ENCODE measurements around the gene POMP. TPM values are rescaled to one million over a fixed set of nuclear protein-coding genes. Genes with fewer than 3 reads are reported as not detected.

Gene POMP
- total RNA-seq, 1 experiment from 2014 or later: 102 TPM

- H2BK15ac ChIP-seq (ENCODE audit: low read depth, low read length): no peak overlapping the region
- no peaks in the 10 kb centered on the region for H3K9me3 Mint-ChIP-seq
- H3K9ac ChIP-seq (ENCODE audit: extremely low read depth, insufficient read length, low read length): no peak overlapping the region
- H3K4ac ChIP-seq (ENCODE audit: low read depth, low read length): no peak overlapping the region
- DNase-seq: no peak
- no peak overlapping the region for H3T11ph ChIP-seq (ENCODE audit: low read length)
- H2BK120ac ChIP-seq (ENCODE audit: low read depth, low read length, poor library complexity, severe bottlenecking): no peak overlapping the region
- H4K20me1 ChIP-seq (ENCODE audit: control insufficient read depth, insufficient read depth, insufficient read length): no peaks in the 10 kb centered on the region
- H2AFZ ChIP-seq (ENCODE audit: low read length): no peak overlapping the region
- H3K27me3 ChIP-seq (ENCODE audit: insufficient read depth, low read length): no peaks in the 10 kb centered on the region
- H2AK5ac ChIP-seq (ENCODE audit: insufficient read length, low read length): no peak overlapping the region
- H3K56ac ChIP-seq (ENCODE audit: insufficient read length, low read depth, low read length): no peak overlapping the region
- H2BK5ac ChIP-seq (ENCODE audit: insufficient read length, low read length): no peak overlapping the region
- no peak overlapping the region for H2BK12ac ChIP-seq (ENCODE audit: insufficient read length, low read depth, low read length)
- H3K79me2 ChIP-seq (ENCODE audit: insufficient read depth, low read length): no peaks in the 10 kb centered on the region
- no peaks in the 10 kb centered on the region for H3K9me3 ChIP-seq (ENCODE audit: control insufficient read depth, low read depth, low read length)
- no peak overlapping the region for H3K27ac ChIP-seq (ENCODE audit: insufficient read length, low read depth, low read length)
- no peak overlapping the region for H2BK20ac ChIP-seq (ENCODE audit: low read depth, low read length, poor library complexity, severe bottlenecking)
- H4K5ac ChIP-seq (ENCODE audit: insufficient read length, low read depth, low read length): no peak overlapping the region
- H3K4me3 Mint-ChIP-seq: no peak overlapping the region
- H3K36me3 Mint-ChIP-seq (ENCODE audit: insufficient read depth in 1 of 3, low read depth in 3 of 3): peaks cover 64 to 93% (median 81%) of the 10 kb centered on the region in 3 experiments; a peak in 6 of 7 replicates
- H3K4me1 ChIP-seq (ENCODE audit: insufficient read depth, low read length): no peaks in the 10 kb centered on the region
- no peak overlapping the region for H4K8ac ChIP-seq (replicated peaks; ENCODE audit: insufficient read length, low read depth, low read length)
- H3K23me2 ChIP-seq (ENCODE audit: insufficient read length, low read depth, low read length, poor library complexity, severe bottlenecking): no peaks in the 10 kb centered on the region
- no peaks in the 10 kb centered on the region for H3K79me1 ChIP-seq (ENCODE audit: insufficient read depth, low read depth, low read length, poor library complexity, severe bottlenecking)
- H4K91ac ChIP-seq (ENCODE audit: insufficient read length, low read depth, low read length): no peak overlapping the region
- no peak overlapping the region for H3K14ac ChIP-seq (ENCODE audit: insufficient read depth, low read length)
- no peak overlapping the region for H3K27ac Mint-ChIP-seq
- no peak for TF ChIP-seq CTCF (conservative IDR thresholded peaks at IDR 0.05)
- H3K4me1 Mint-ChIP-seq: no peaks in the 10 kb centered on the region
- no peak overlapping the region for H3K18ac ChIP-seq (ENCODE audit: insufficient read length, low read depth, low read length)
- no peaks in the 10 kb centered on the region for H3K27me3 Mint-ChIP-seq (ENCODE audit: low read depth)
- H3K4me2 ChIP-seq (ENCODE audit: insufficient read depth, insufficient read length, low read length): no peak overlapping the region
- no peak overlapping the region for H3K23ac ChIP-seq (ENCODE audit: insufficient read length, low read depth, low read length)
Measured at GRCh38 chr13:28671126-28671792, 12.3 kb downstream of the POMP start.

All from H9 (cell line).